ENCODE data around the gene HRH1.
"Not testable (repeated sequence)": the region's sequence is repeated elsewhere in the genome, so short reads cannot be mapped to it uniquely, and the experiment has no call there.

HRH1 gene

GRCh38 chr3:11143476-11143875 is 10.8 kb upstream of the HRH1 start:
- no peak for DNase-seq (ENCODE audit: low read depth)

GRCh38 chr3:11144996-11145395 is 9.3 kb upstream of the HRH1 start:
- DNase-seq (ENCODE audit: low read depth), result no peak

GRCh38 chr3:11145888-11146287 is 8.4 kb upstream of the HRH1 start:
- DNase-seq (ENCODE audit: low read depth), result no peak

- DNase-seq (ENCODE audit: low read depth), result no peak
These were observed 7.3 kb upstream of the HRH1 start for GRCh38 chr3:11146773-11147660.

- DNase-seq (ENCODE audit: low read depth), result no peak
These were observed 4.0 kb upstream of the HRH1 start for GRCh38 chr3:11150256-11150655.

GRCh38 chr3:11152301-11152700 is 2.0 kb upstream of the HRH1 start:
- no peak for DNase-seq (ENCODE audit: low read depth)

- no peak for DNase-seq (ENCODE audit: low read depth)
These were observed 646 bp downstream of the HRH1 start for GRCh38 chr3:11154953-11155325.

GRCh38 chr3:11155341-11156025 is 1.2 kb downstream of the HRH1 start:
- no peak for DNase-seq (ENCODE audit: low read depth)

- no peak for DNase-seq (ENCODE audit: low read depth)
These were observed 1.7 kb downstream of the HRH1 start for GRCh38 chr3:11156026-11156410.

- no peak for DNase-seq (ENCODE audit: low read depth)
These were observed 3.1 kb downstream of the HRH1 start for GRCh38 chr3:11157421-11157820.

GRCh38 chr3:11159421-11159904 is 5.2 kb downstream of the HRH1 start:
- no peak for DNase-seq (ENCODE audit: low read depth)

- DNase-seq (ENCODE audit: low read depth), result no peak
These were observed 7.4 kb downstream of the HRH1 start for GRCh38 chr3:11161666-11162065.

- no peak for DNase-seq (ENCODE audit: low read depth)
These were observed 8.4 kb downstream of the HRH1 start for GRCh38 chr3:11162401-11163345.

GRCh38 chr3:11164607-11165006 is 10.3 kb downstream of the HRH1 start:
- no peak for DNase-seq (ENCODE audit: low read depth)

GRCh38 chr3:11165476-11165875 is 11.2 kb downstream of the HRH1 start:
- DNase-seq (ENCODE audit: low read depth), result no peak

GRCh38 chr3:11166807-11167400 is 12.6 kb downstream of the HRH1 start:
- not testable (repeated sequence) for DNase-seq (ENCODE audit: low read depth)

GRCh38 chr3:11167590-11167989 is 13.3 kb downstream of the HRH1 start:
- no peak for DNase-seq (ENCODE audit: low read depth)

GRCh38 chr3:11168406-11168805 is 14.1 kb downstream of the HRH1 start:
- no peak for DNase-seq (ENCODE audit: low read depth)

GRCh38 chr3:11168881-11169805 is 14.8 kb downstream of the HRH1 start:
- DNase-seq (ENCODE audit: low read depth), result no peak

GRCh38 chr3:11170052-11170770 is 15.9 kb downstream of the HRH1 start:
- no peak for DNase-seq (ENCODE audit: low read depth)
